Sigmoid colon (tissue), 4 donors: ENCODE measurements around the gene SLC28A1.

Experiments
- EP300 ChIP-seq, 4 donors: sonication (generic); formaldehyde crosslinking; IDR thresholded peaks; one replicate each; pipeline ENCODE4 v1.6.1; 2017; ENCODE audit warnings: antibody characterized with exemption in 4 of 4
- POLR2A ChIP-seq, 2 donors: fragments of 450-650 bp; IDR thresholded peaks; one replicate each; pipeline ENCODE4 v1.6.1; 2016; ENCODE audit warnings: antibody characterized with exemption in 2 of 2, mild to moderate bottlenecking in 2 of 2, moderate library complexity in 2 of 2

DNA sequence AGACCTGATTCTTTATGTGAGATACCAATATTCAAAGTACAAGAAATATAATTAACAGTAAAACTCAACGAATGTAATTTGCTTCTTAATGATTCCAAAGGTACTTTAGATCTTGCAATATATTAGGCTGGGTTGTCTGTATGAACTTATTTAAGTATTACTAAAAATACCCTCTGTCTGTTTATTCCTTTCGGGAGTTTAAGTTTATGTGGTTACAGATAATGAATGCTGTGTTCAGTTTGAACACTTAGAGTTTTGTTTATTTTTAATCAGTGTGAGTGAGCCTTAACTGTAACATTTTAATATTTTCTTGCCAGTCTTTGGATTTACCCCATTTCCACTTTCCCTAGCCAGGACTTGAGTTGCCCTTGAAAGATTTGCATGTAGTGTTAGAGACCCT is 100.7 kb downstream of the SLC28A1 start:
- TF ChIP-seq POLR2A (IDR thresholded peaks at IDR 0.05) (no peak), EP300 (IDR thresholded peaks at IDR 0.05) (no peak)
